ENCODE measurements around the gene SIK2. TPM values are rescaled to one million over a fixed set of nuclear protein-coding genes. Genes with fewer than 3 reads are reported as not detected.

SIK2 gene
- total RNA-seq, 3 donors from 2014 or later (not counting 1 experiment from before 2014, with no cell fraction given): 7.1 to 14.3 (median 8.4) TPM

DNA sequence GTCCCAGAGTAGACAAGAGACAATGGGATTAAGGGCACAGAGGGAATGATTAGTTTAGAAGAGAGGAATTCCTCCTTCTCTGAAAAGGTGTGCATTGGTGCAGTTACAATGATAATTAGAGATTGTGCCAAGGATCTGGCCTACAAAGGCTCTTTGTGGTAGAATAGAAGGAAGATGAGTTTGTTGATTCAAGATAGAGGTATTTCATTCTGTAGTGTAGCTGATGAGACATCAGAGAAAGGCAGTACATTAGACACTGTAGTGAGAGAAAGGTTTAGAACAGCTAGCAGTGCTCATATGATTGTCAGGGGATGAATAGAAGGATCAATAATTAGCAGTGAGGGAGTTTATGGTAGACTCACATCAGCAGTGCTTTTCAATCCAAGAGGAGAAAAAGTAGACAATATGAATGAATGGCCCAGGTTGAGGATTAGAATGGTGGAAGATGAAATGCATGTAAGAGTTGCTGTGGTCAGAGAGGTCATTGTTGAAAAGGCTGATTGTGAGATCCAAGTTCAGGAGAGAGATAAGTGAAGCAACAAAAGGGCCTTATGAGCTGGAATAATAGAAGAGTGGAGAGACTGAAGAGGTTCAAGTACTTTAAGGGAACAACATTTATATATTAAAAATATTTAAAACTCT is 28.9 kb downstream of the SIK2 start:
- Mint-ChIP-seq H3K4me1 (peaks cover 15 to 18% of the 10 kb centered on the region in 2 donors), H3K4me3 (no peak overlapping the region), H3K27me3 (ENCODE audit: low read depth in 2 of 2) (no peaks in the 10 kb centered on the region), H3K36me3 (no peaks in the 10 kb centered on the region), H3K27ac (no peak overlapping the region), H3K9me3 (no peaks in the 10 kb centered on the region)
- Histone ChIP-seq H3K4me3 (ENCODE audit: low read length) (no peak overlapping the region), H3K27ac (ENCODE audit: low read length) (peak overlapping the region; percentile 31), H3K36me3 (ENCODE audit: control insufficient read depth, insufficient read depth, low read length) (peaks cover 4% of the 10 kb centered on the region), H3K27me3 (ENCODE audit: control insufficient read depth, insufficient read depth, low read length) (no peaks in the 10 kb centered on the region), H3K4me1 (ENCODE audit: control insufficient read depth, insufficient read depth, low read length) (no peaks in the 10 kb centered on the region), H3K9me3 (ENCODE audit: control insufficient read depth, insufficient read depth, low read length) (no peaks in the 10 kb centered on the region)
- DNase-seq: no peak
- TF ChIP-seq, protein P1, sequence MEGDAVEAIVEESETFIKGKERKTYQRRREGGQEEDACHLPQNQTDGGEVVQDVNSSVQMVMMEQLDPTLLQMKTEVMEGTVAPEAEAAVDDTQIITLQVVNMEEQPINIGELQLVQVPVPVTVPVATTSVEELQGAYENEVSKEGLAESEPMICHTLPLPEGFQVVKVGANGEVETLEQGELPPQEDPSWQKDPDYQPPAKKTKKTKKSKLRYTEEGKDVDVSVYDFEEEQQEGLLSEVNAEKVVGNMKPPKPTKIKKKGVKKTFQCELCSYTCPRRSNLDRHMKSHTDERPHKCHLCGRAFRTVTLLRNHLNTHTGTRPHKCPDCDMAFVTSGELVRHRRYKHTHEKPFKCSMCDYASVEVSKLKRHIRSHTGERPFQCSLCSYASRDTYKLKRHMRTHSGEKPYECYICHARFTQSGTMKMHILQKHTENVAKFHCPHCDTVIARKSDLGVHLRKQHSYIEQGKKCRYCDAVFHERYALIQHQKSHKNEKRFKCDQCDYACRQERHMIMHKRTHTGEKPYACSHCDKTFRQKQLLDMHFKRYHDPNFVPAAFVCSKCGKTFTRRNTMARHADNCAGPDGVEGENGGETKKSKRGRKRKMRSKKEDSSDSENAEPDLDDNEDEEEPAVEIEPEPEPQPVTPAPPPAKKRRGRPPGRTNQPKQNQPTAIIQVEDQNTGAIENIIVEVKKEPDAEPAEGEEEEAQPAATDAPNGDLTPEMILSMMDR (IDR thresholded peaks at IDR 0.05): no peak
- peak in 2 of 3 donors; percentile 30 to 33 for ATAC-seq
- intact Hi-C loops (cut with micrococcal nuclease): no loop called here

DNA sequence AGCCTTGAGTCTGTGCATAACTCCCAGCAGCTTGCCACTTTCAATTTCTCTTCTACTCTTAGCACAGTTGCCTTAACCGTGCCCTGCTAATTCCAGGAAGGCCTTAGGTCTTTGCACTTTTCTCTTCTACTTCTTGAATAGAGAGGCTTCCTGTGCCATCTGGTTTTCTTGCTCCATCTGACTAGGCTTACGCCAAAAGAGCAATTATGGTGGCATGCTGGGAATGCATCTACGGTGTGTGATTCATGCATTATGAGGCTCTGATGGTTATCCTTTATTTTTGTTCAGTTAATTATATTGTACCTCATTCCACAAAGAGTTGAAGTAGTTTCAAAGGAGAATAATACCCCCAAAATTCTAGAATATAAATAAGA is 29.4 kb downstream of the SIK2 start:
- peaks cover 19 to 22% of the 10 kb centered on the region in 2 donors for H3K4me1 Mint-ChIP-seq
- Histone ChIP-seq H3K27ac (ENCODE audit: low read length) (peak overlapping the region; percentile 31), H3K4me3 (ENCODE audit: low read length) (no peak overlapping the region), H3K36me3 (ENCODE audit: control insufficient read depth, insufficient read depth, low read length) (peaks cover 4% of the 10 kb centered on the region), H3K27me3 (ENCODE audit: control insufficient read depth, insufficient read depth, low read length) (no peaks in the 10 kb centered on the region), H3K9me3 (ENCODE audit: control insufficient read depth, insufficient read depth, low read length) (no peaks in the 10 kb centered on the region), H3K4me1 (ENCODE audit: control insufficient read depth, insufficient read depth, low read length) (no peaks in the 10 kb centered on the region)
- no peaks in the 10 kb centered on the region for H3K9me3 Mint-ChIP-seq
- no peak overlapping the region for H3K4me3 Mint-ChIP-seq
- TF ChIP-seq, protein P1 (IDR thresholded peaks at IDR 0.05): no peak
- no peaks in the 10 kb centered on the region for H3K36me3 Mint-ChIP-seq
- H3K27ac Mint-ChIP-seq: no peak overlapping the region
- intact Hi-C loops (cut with micrococcal nuclease): no loop called here
- H3K27me3 Mint-ChIP-seq (ENCODE audit: low read depth in 2 of 2): no peaks in the 10 kb centered on the region
- DNase-seq: peak in 1 of 2 donors; percentile 3
- WGBS (ENCODE audit: insufficient coverage): 61% methylated on average over 2 of the region's 3 CpGs
- peak; percentile 66 to 87 (median 70) for ATAC-seq

DNA sequence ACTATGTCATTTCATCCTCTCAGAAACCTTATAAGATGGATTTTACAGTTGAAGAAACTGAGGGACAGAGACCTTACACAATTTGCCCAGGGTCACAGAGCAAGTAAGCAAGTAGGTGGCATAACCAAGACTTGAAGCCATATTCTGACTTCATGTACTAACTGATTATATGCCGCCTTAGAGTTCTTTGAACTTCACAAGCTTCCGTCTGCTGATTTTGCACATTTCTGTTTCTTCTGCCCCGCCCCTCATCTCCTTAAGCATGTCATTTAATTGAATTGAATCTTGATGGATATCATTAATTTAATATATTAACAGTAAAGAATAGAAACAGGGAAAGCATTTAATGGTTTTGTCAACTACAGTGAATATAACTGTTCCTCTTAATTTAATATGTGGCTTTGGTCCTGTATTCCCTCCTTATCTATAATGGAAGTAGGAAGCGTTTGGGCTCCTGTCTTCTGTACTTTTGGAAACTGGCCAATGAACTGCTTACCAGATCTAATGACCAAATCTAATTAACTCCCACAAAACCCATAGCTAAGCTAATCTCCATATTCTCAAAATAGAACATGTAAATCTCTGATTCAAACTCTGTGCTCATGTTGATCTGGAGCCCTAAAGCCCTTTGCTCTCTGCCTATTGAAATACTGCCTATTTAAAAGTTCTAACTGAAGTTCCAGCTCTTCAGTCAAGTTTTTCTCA is 30.4 kb downstream of the SIK2 start:
- Histone ChIP-seq H3K4me1 (ENCODE audit: control insufficient read depth, insufficient read depth, low read length) (no peaks in the 10 kb centered on the region), H3K4me3 (ENCODE audit: low read length) (no peak overlapping the region), H3K27ac (ENCODE audit: low read length) (no peak overlapping the region), H3K27me3 (ENCODE audit: control insufficient read depth, insufficient read depth, low read length) (no peaks in the 10 kb centered on the region), H3K9me3 (ENCODE audit: control insufficient read depth, insufficient read depth, low read length) (no peaks in the 10 kb centered on the region), H3K36me3 (ENCODE audit: control insufficient read depth, insufficient read depth, low read length) (peaks cover 4% of the 10 kb centered on the region)
- no peak overlapping the region for H3K4me3 Mint-ChIP-seq
- no peaks in the 10 kb centered on the region for H3K9me3 Mint-ChIP-seq
- no peaks in the 10 kb centered on the region for H3K36me3 Mint-ChIP-seq
- ATAC-seq (no peak), DNase-seq (no peak)
- H3K27ac Mint-ChIP-seq: peak overlapping the region; percentile 10 to 45
- peaks cover 19 to 22% of the 10 kb centered on the region in 2 donors for H3K4me1 Mint-ChIP-seq
- intact Hi-C loops (cut with micrococcal nuclease): no loop called here
- H3K27me3 Mint-ChIP-seq (ENCODE audit: low read depth in 2 of 2): no peaks in the 10 kb centered on the region
- 95% methylated on average over 2 of the region's 4 CpGs for WGBS (ENCODE audit: insufficient coverage)
- TF ChIP-seq, protein P1 (IDR thresholded peaks at IDR 0.05): no peak

Measured in natural killer cell (primary cell).